ENCODE measurements around the gene RWDD4. TPM values are rescaled to one million over a fixed set of nuclear protein-coding genes. Genes with fewer than 3 reads are reported as not detected.
"Not testable (repeated sequence)": the region's sequence is repeated elsewhere in the genome, so short reads cannot be mapped to it uniquely, and the experiment has no call there.

RWDD4 gene
- total RNA-seq, 1 donor from 2014 or later = 17.9 TPM

GRCh38 chr4:183637461-183637860 lies 21.5 kb downstream of the RWDD4 start:
- no peak for ATAC-seq
- intact Hi-C loops (cut with micrococcal nuclease) = no loop called here
- no peak for DNase-seq

- ATAC-seq = no peak
- DNase-seq = no peak
- intact Hi-C loops (cut with micrococcal nuclease) = no loop called here
Observed at GRCh38 chr4:183636923-183637322, 22.1 kb downstream of the RWDD4 start.

- ATAC-seq (no peak), DNase-seq (no peak)
- intact Hi-C loops (cut with micrococcal nuclease) = no loop called here
Observed at GRCh38 chr4:183636503-183636902, 22.5 kb downstream of the RWDD4 start.

- intact Hi-C loops (cut with micrococcal nuclease) = no loop called here
- ATAC-seq = no peak
Observed at GRCh38 chr4:183635741-183636140, 23.2 kb downstream of the RWDD4 start.

GRCh38 chr4:183635321-183635720 lies 23.7 kb downstream of the RWDD4 start:
- intact Hi-C loops (cut with micrococcal nuclease) = no loop called here
- ATAC-seq (peak; percentile 60), DNase-seq (no peak)

More at GRCh38 chr4:183635741-183636140, 23.2 kb downstream of the RWDD4 start:
- DNase-seq = no peak

GRCh38 chr4:183633476-183634400 lies 25.2 kb downstream of the RWDD4 start:
- ATAC-seq (no peak), DNase-seq (no peak)
- intact Hi-C loops (cut with micrococcal nuclease) = no loop called here

- ATAC-seq = no peak
- intact Hi-C loops (cut with micrococcal nuclease) = no loop called here
Observed at GRCh38 chr4:183632689-183633088, 26.3 kb downstream of the RWDD4 start.

GRCh38 chr4:183631577-183632198 lies 27.3 kb downstream of the RWDD4 start:
- intact Hi-C loops (cut with micrococcal nuclease) = no loop called here
- ATAC-seq (no peak), DNase-seq (no peak)

More at GRCh38 chr4:183632689-183633088, 26.3 kb downstream of the RWDD4 start:
- no peak for DNase-seq

- no peak for ATAC-seq
- intact Hi-C loops (cut with micrococcal nuclease) = no loop called here
Observed at GRCh38 chr4:183627979-183628588, 30.9 kb downstream of the RWDD4 start.

GRCh38 chr4:183627286-183627685 lies 31.7 kb downstream of the RWDD4 start:
- DNase-seq, ATAC-seq: not testable (repeated sequence)

More at GRCh38 chr4:183627979-183628588, 30.9 kb downstream of the RWDD4 start:
- DNase-seq = no peak

GRCh38 chr4:183626168-183626567 lies 32.8 kb downstream of the RWDD4 start:
- intact Hi-C loops (cut with micrococcal nuclease) = no loop called here
- DNase-seq (no peak), ATAC-seq (no peak)

More at GRCh38 chr4:183627286-183627685, 31.7 kb downstream of the RWDD4 start:
- intact Hi-C loops (cut with micrococcal nuclease) = not testable (repeated sequence)

GRCh38 chr4:183624548-183624947 lies 34.4 kb downstream of the RWDD4 start:
- DNase-seq = no peak
- ATAC-seq = no peak
- intact Hi-C loops (cut with micrococcal nuclease) = no loop called here

- intact Hi-C loops (cut with micrococcal nuclease) = no loop called here
- DNase-seq (no peak), ATAC-seq (no peak)
Observed at GRCh38 chr4:183621875-183622274, 37.1 kb downstream of the RWDD4 start.

GRCh38 chr4:183620421-183620820 lies 38.6 kb downstream of the RWDD4 start:
- ATAC-seq = no peak
- no peak for DNase-seq
- intact Hi-C loops (cut with micrococcal nuclease) = no loop called here

GRCh38 chr4:183618681-183619080 lies 40.3 kb downstream of the RWDD4 start:
- no peak for ATAC-seq
- intact Hi-C loops (cut with micrococcal nuclease) = no loop called here
- DNase-seq = no peak

- no peak for DNase-seq
- intact Hi-C loops (cut with micrococcal nuclease) = no loop called here
- ATAC-seq = no peak
Observed at GRCh38 chr4:183617075-183617474, 41.9 kb downstream of the RWDD4 start.

GRCh38 chr4:183612329-183613250 lies 46.4 kb downstream of the RWDD4 start:
- ATAC-seq (no peak), DNase-seq (no peak)
- intact Hi-C loops (cut with micrococcal nuclease) = no loop called here

- ATAC-seq = no peak
- intact Hi-C loops (cut with micrococcal nuclease) = no loop called here
- no peak for DNase-seq
Observed at GRCh38 chr4:183611210-183611830, 47.7 kb downstream of the RWDD4 start.
